ENCODE data around the gene DGKI.

DNA sequence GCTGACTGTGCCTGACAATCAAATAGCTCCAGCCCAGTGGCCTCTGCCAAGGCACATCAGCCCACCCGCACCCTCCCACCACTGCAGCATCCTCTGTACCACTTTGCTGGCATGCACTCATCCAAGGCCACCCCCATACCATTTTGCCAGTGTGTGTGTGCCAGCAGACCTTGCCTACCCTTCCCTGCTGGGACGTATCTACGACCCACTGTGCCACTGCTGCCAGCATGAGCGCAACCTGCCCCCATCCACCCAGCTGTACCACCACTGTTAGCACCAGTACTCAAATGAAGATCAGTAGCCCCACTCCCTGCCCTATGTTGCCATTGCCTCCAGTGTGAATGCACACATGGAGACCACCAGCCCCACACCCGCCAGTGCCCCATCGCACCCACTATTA is 353.9 kb downstream of the DGKI start:
- TF ChIP-seq EP300 (IDR thresholded peaks at IDR 0.05) (no peak), POLR2A (IDR thresholded peaks at IDR 0.05; ENCODE audit: low read depth) (no peak)
